LoVo (cell line): ENCODE data around the gene SPAG9.
A peak's percentile ranks its signal among the peaks of the same experiment; 100 is the strongest.
"Not testable (repeated sequence)": the region's sequence is repeated elsewhere in the genome, so short reads cannot be mapped to it uniquely, and the experiment has no call there.

Experiments
- DNase-seq: peaks from one replicate; pipeline ENCODE4 v3.0.0-alpha.2; 2016; ENCODE audit warnings: low spot score

The SPAG9 gene

GRCh38 chr17:50954641-50955121, 166.0 kb downstream of the SPAG9 start:
- no peak for DNase-seq

GRCh38 chr17:50953831-50954601, 166.7 kb downstream of the SPAG9 start:
- peak; percentile 11 for DNase-seq

- DNase-seq = no peak
Measured at GRCh38 chr17:50953518-50953830, 167.2 kb downstream of the SPAG9 start.

- no peak for DNase-seq
Measured at GRCh38 chr17:50952889-50953288, 167.8 kb downstream of the SPAG9 start.

GRCh38 chr17:50952013-50952412, 168.7 kb downstream of the SPAG9 start:
- DNase-seq = peak; percentile 76

- DNase-seq = peak; percentile 84
Measured at GRCh38 chr17:50949989-50950877, 170.4 kb downstream of the SPAG9 start.

- peak; percentile 32 for DNase-seq
Measured at GRCh38 chr17:50949128-50949988, 171.3 kb downstream of the SPAG9 start.

GRCh38 chr17:50948711-50949110, 172.0 kb downstream of the SPAG9 start:
- no peak for DNase-seq

GRCh38 chr17:50947782-50948543, 172.7 kb downstream of the SPAG9 start:
- DNase-seq = peak; percentile 38

- DNase-seq = no peak
Measured at GRCh38 chr17:50946891-50947781, 173.5 kb downstream of the SPAG9 start.

- DNase-seq = no peak
Measured at GRCh38 chr17:50946223-50946890, 174.3 kb downstream of the SPAG9 start.

GRCh38 chr17:50945779-50946222, 174.9 kb downstream of the SPAG9 start:
- no peak for DNase-seq

GRCh38 chr17:50944902-50945720, 175.6 kb downstream of the SPAG9 start:
- DNase-seq = no peak

- peak; percentile 77 for DNase-seq
Measured at GRCh38 chr17:50944054-50944901, 176.4 kb downstream of the SPAG9 start.

- DNase-seq = no peak
Measured at GRCh38 chr17:50943575-50943933, 177.1 kb downstream of the SPAG9 start.

- not testable (repeated sequence) for DNase-seq
Measured at GRCh38 chr17:50941676-50942048, 179.0 kb downstream of the SPAG9 start.

GRCh38 chr17:50939795-50940684, 180.6 kb downstream of the SPAG9 start:
- no peak for DNase-seq
